ENCODE results near the gene PLAC1.

The PLAC1 gene

GRCh38 chrX:134631426-134632346 is 26.6 kb downstream of the PLAC1 start:
- DNase-seq (ENCODE audit: low spot score): no peak

GRCh38 chrX:134628663-134629062 is 29.6 kb downstream of the PLAC1 start:
- DNase-seq (ENCODE audit: low spot score): no peak

GRCh38 chrX:134626434-134626833 is 31.8 kb downstream of the PLAC1 start:
- DNase-seq (ENCODE audit: low spot score): no peak

- no peak for DNase-seq (ENCODE audit: low spot score)
Measured at GRCh38 chrX:134625315-134625718, 33.0 kb downstream of the PLAC1 start.

GRCh38 chrX:134624046-134624430 is 34.2 kb downstream of the PLAC1 start:
- no peak for DNase-seq (ENCODE audit: low spot score)

- no peak for DNase-seq (ENCODE audit: low spot score)
Measured at GRCh38 chrX:134623293-134624045, 34.8 kb downstream of the PLAC1 start.

- DNase-seq (ENCODE audit: low spot score): no peak
Measured at GRCh38 chrX:134622813-134623185, 35.5 kb downstream of the PLAC1 start.

GRCh38 chrX:134622056-134622812 is 36.0 kb downstream of the PLAC1 start:
- no peak for DNase-seq (ENCODE audit: low spot score)

GRCh38 chrX:134619838-134620237 is 38.4 kb downstream of the PLAC1 start:
- DNase-seq (ENCODE audit: low spot score): no peak

GRCh38 chrX:134613396-134613795 is 44.9 kb downstream of the PLAC1 start:
- no peak for DNase-seq (ENCODE audit: low spot score)

GRCh38 chrX:134608153-134608552 is 50.1 kb downstream of the PLAC1 start:
- DNase-seq (ENCODE audit: low spot score): no peak

GRCh38 chrX:134607523-134607922 is 50.7 kb downstream of the PLAC1 start:
- no peak for DNase-seq (ENCODE audit: low spot score)

GRCh38 chrX:134604701-134605311 is 53.5 kb downstream of the PLAC1 start:
- DNase-seq (ENCODE audit: low spot score): peak; percentile 8

GRCh38 chrX:134603806-134604700 is 54.2 kb downstream of the PLAC1 start:
- DNase-seq (ENCODE audit: low spot score): peak; percentile 18

- no peak for DNase-seq (ENCODE audit: low spot score)
Measured at GRCh38 chrX:134602410-134602809, 55.9 kb downstream of the PLAC1 start.

- no peak for DNase-seq (ENCODE audit: low spot score)
Measured at GRCh38 chrX:134601240-134601765, 57.0 kb downstream of the PLAC1 start.

GRCh38 chrX:134600714-134601113 is 57.6 kb downstream of the PLAC1 start:
- DNase-seq (ENCODE audit: low spot score): no peak

- DNase-seq (ENCODE audit: low spot score): no peak
Measured at GRCh38 chrX:134599184-134599914, 58.9 kb downstream of the PLAC1 start.

- DNase-seq (ENCODE audit: low spot score): no peak
Measured at GRCh38 chrX:134592303-134592702, 66.0 kb downstream of the PLAC1 start.

- no peak for DNase-seq (ENCODE audit: low spot score)
Measured at GRCh38 chrX:134591502-134591901, 66.8 kb downstream of the PLAC1 start.
